Naive thymus-derived CD4-positive, alpha-beta T cell (primary cell): Measurements from ENCODE around the gene ANO6. TPM values are rescaled to one million over a fixed set of nuclear protein-coding genes. Genes with fewer than 3 reads are reported as not detected.

ENCODE experiments used
- ATAC-seq: fragments of 150-1000 bp; cut with Tn5 transposase; 2 replicates; pipeline ENCODE4 v1.10.0; 2021; ENCODE audit warnings: mild to moderate bottlenecking, moderate library complexity
- CTCF ChIA-PET: fragments of 350-600 bp; sonication (Branson Sonifier 250); formaldehyde crosslinking; loops from one replicate; lab custom pipeline; 2021; ENCODE audit warnings: antibody characterized with exemption; lab: Charles Lee
- POLR2A ChIA-PET: fragments of 350-600 bp; sonication (Branson Sonifier 250); formaldehyde crosslinking; loops from one replicate; lab custom pipeline; 2021; ENCODE audit warnings: antibody characterized with exemption, inconsistent platforms; lab: Charles Lee
- DNase-seq, 9 donors: peaks; one replicate each; pipeline versions ENCODE4 v3.0.0 to v3.0.0-alpha.2; 2020 to 2022; ENCODE audit warnings: mixed read lengths in 1 of 9
- H3K27ac ChIP-seq: one replicate; pipeline ENCODE4 v1.7.0; 2013; ENCODE audit warnings: mild to moderate bottlenecking, low read depth, low read length, moderate library complexity
- H3K27me3 ChIP-seq, 2 donors: one replicate each; pipeline ENCODE4 v1.7.0; 2013; ENCODE audit warnings: low read length in 2 of 2, mild to moderate bottlenecking in 2 of 2, moderate library complexity in 2 of 2; ENCODE audit not compliant: control insufficient read depth in 2 of 2, insufficient read depth in 2 of 2
- H3K36me3 ChIP-seq, 3 experiments: 1 replicate in 2 of 3; 2 replicates in 1 of 3; pipeline ENCODE4 v1.7.0; 2013; ENCODE audit warnings: low read length in 3 of 3, mild to moderate bottlenecking in 3 of 3, moderate library complexity in 1 of 3; ENCODE audit not compliant: insufficient read depth in 3 of 3, control insufficient read depth in 2 of 3
- H3K4me1 ChIP-seq, 2 donors: one replicate each; pipeline ENCODE4 v1.7.0; 2013; ENCODE audit warnings: low read length in 2 of 2, mild to moderate bottlenecking in 2 of 2, moderate library complexity in 1 of 2; ENCODE audit not compliant: control insufficient read depth in 2 of 2, insufficient read depth in 2 of 2
- H3K4me3 ChIP-seq: 2 replicates; pipeline ENCODE4 v1.7.0; 2013; ENCODE audit warnings: mild to moderate bottlenecking, low read length
- H3K9me3 ChIP-seq, 3 experiments: 1 replicate in 2 of 3; 2 replicates in 1 of 3; pipeline ENCODE4 v1.7.0; 2013; ENCODE audit warnings: low read length in 3 of 3; ENCODE audit not compliant: control insufficient read depth in 2 of 3
- H3K27ac Mint-ChIP-seq, 9 donors: one replicate each; pipeline ENCODE4 v1.8.0; 2020 to 2022; ENCODE audit warnings: mixed read lengths in 9 of 9, mild to moderate bottlenecking in 8 of 9, moderate library complexity in 5 of 9, inconsistent platforms in 2 of 9
- H3K27me3 Mint-ChIP-seq, 5 donors: one replicate each; pipeline ENCODE4 v1.8.0; 2021 to 2022; ENCODE audit warnings: mixed read lengths in 5 of 5, mild to moderate bottlenecking in 1 of 5
- H3K36me3 Mint-ChIP-seq, 5 donors: one replicate each; pipeline ENCODE4 v1.8.0; 2020 to 2022; ENCODE audit warnings: mixed read lengths in 5 of 5, mild to moderate bottlenecking in 3 of 5, inconsistent platforms in 1 of 5
- H3K4me1 Mint-ChIP-seq, 7 donors: one replicate each; pipeline ENCODE4 v1.8.0; 2020 to 2022; ENCODE audit warnings: mixed read lengths in 7 of 7, mild to moderate bottlenecking in 3 of 7, inconsistent platforms in 1 of 7
- H3K4me3 Mint-ChIP-seq, 10 donors: one replicate each; pipeline ENCODE4 v1.8.0; 2020 to 2022; ENCODE audit warnings: mild to moderate bottlenecking in 10 of 10, mixed read lengths in 10 of 10, moderate library complexity in 6 of 10, inconsistent platforms in 2 of 10
- H3K9me3 Mint-ChIP-seq, 11 donors: one replicate each; pipeline ENCODE4 v1.8.0; 2020 to 2022; ENCODE audit warnings: mixed read lengths in 11 of 11, mild to moderate bottlenecking in 4 of 11, inconsistent platforms in 1 of 11, moderate library complexity in 1 of 11
- intact Hi-C, 2 donors: fragments of 100-400 bp; cut with micrococcal nuclease; formaldehyde crosslinking; loops; one replicate each; pipeline ENCODE4 v1.15.1; 2023
- polyA plus RNA-seq, 2 donors: library from polyadenylated mRNA; unstranded; fragments of 300-500 nt; fragmentation: Illumina TruSeq; gene quantifications; one replicate each; pipeline ENCODE4 v1.2.3, GENCODE V29; 2021
- total RNA-seq, 6 experiments: library from RNA in 5 of 6; stranded (reverse) in 5 of 6; gene quantifications; 1 replicate in 5 of 6; 2 replicates in 1 of 6; pipeline ENCODE4 v1.2.3 and lab custom pipeline; 2021 to 2026

ANO6 gene
- total and polyA plus RNA-seq, 7 experiments from 2014 or later: 15.1 to 29.7 (median 23.7) TPM

- ATAC-seq (no peak), DNase-seq (peak in 1 of 9 donors; percentile 1)
- intact Hi-C loops: no loop called here
- H3K4me3 ChIP-seq: no peak overlapping the region
- H3K27ac ChIP-seq: no peak overlapping the region
- H3K27me3 Mint-ChIP-seq: no peaks in the 10 kb centered on the region
- peaks cover 8 to 58% (median 29%) of the 10 kb centered on the region in 11 donors for H3K9me3 Mint-ChIP-seq
- no peaks in the 10 kb centered on the region for H3K4me1 ChIP-seq
- no peaks in the 10 kb centered on the region for H3K27me3 ChIP-seq
- no peak overlapping the region for H3K27ac Mint-ChIP-seq
- peaks cover 0 to 20% (median 0%) of the 10 kb centered on the region in 3 experiments for H3K9me3 ChIP-seq
- no peak overlapping the region for H3K4me3 Mint-ChIP-seq
- POLR2A ChIA-PET: no interaction called here
- peaks cover 0 to 9% (median 2%) of the 10 kb centered on the region in 3 experiments for H3K36me3 ChIP-seq
- H3K4me1 Mint-ChIP-seq: peaks cover 0 to 3% (median 0%) of the 10 kb centered on the region in 7 donors
- peaks cover 25 to 80% (median 70%) of the 10 kb centered on the region in 5 donors for H3K36me3 Mint-ChIP-seq
- CTCF ChIA-PET: no interaction called here
These were observed 148.0 kb downstream of the ANO6 start for GRCh38 chr12:45363903-45364302.

GRCh38 chr12:45368841-45369489 lies 153.1 kb downstream of the ANO6 start:
- Mint-ChIP-seq H3K27me3 (no peaks in the 10 kb centered on the region), H3K9me3 (peaks cover 7 to 19% (median 13%) of the 10 kb centered on the region in 11 donors), H3K4me3 (no peak overlapping the region), H3K27ac (no peak overlapping the region), H3K4me1 (peaks cover 0 to 3% (median 0%) of the 10 kb centered on the region in 7 donors), H3K36me3 (peaks cover 27 to 56% (median 49%) of the 10 kb centered on the region in 5 donors)
- Histone ChIP-seq H3K4me1 (no peaks in the 10 kb centered on the region), H3K9me3 (peaks cover 0 to 4% (median 0%) of the 10 kb centered on the region in 3 experiments), H3K4me3 (no peak overlapping the region), H3K27me3 (no peaks in the 10 kb centered on the region), H3K36me3 (peaks cover 9 to 14% (median 12%) of the 10 kb centered on the region in 3 experiments), H3K27ac (no peak overlapping the region)
- ChIA-PET POLR2A (no interaction called here), CTCF (no interaction called here)
- DNase-seq: no peak
- intact Hi-C loops: no loop called here
- no peak for ATAC-seq

DNA sequence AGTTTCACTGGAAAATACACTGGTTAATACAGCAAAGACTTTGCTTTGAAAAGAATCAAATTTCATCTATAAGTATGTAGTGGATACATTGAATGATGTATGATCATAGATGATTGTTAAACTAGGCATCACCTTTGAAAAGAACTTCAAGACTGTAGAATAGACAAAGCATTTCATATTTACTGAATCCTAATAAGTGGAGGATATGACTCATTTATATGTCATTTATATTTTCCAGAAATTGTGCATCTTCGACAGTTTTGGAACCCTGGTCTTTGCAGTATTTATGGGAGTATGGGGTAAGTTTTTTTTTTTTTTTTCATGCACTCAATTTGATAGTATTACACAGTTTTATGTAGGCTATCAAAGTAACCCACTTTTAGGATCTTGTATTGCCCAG lies 161.9 kb downstream of the ANO6 start:
- Histone ChIP-seq H3K27me3 (no peaks in the 10 kb centered on the region), H3K4me3 (no peak overlapping the region), H3K36me3 (peaks cover 0 to 14% (median 0%) of the 10 kb centered on the region in 3 experiments), H3K27ac (no peak overlapping the region), H3K4me1 (no peaks in the 10 kb centered on the region), H3K9me3 (no peaks in the 10 kb centered on the region)
- Mint-ChIP-seq H3K27me3 (no peaks in the 10 kb centered on the region), H3K4me1 (peaks cover 0 to 2% (median 0%) of the 10 kb centered on the region in 7 donors), H3K4me3 (no peak overlapping the region), H3K27ac (no peak overlapping the region), H3K9me3 (no peaks in the 10 kb centered on the region), H3K36me3 (peaks cover 0 to 47% (median 20%) of the 10 kb centered on the region in 5 donors)
- ChIA-PET CTCF (no interaction called here), POLR2A (no interaction called here)
- ATAC-seq (no peak), DNase-seq (no peak)
- intact Hi-C loops: no loop called here

DNA sequence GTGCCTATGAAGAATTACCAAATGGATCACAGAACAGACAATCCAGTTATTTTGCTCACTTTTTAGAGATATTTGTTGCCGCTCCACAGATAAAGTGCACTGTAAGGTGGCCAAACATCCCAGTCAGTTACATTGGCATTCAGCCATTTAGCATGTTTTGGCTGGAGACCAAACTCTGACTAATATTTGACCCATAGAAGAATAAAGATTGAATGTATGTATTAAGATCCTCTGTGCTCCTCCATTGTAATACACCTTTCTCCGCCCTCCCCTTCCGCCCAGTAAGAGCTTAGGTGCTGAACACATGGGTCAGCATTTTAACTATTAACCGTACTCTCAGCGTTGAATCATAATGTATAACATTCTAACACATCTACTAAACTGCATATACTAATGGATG lies 163.4 kb downstream of the ANO6 start:
- Mint-ChIP-seq H3K9me3 (no peaks in the 10 kb centered on the region), H3K27ac (no peak overlapping the region), H3K36me3 (peaks cover 2 to 61% (median 27%) of the 10 kb centered on the region in 5 donors), H3K27me3 (no peaks in the 10 kb centered on the region), H3K4me1 (peaks cover 0 to 2% (median 0%) of the 10 kb centered on the region in 7 donors), H3K4me3 (no peak overlapping the region)
- Histone ChIP-seq H3K27me3 (no peaks in the 10 kb centered on the region), H3K36me3 (peaks cover 0 to 14% (median 0%) of the 10 kb centered on the region in 3 experiments), H3K4me1 (no peaks in the 10 kb centered on the region), H3K9me3 (no peaks in the 10 kb centered on the region), H3K27ac (no peak overlapping the region), H3K4me3 (no peak overlapping the region)
- POLR2A ChIA-PET: no interaction called here
- no peak for DNase-seq
- no peak for ATAC-seq
- intact Hi-C loops: no loop called here
- CTCF ChIA-PET: no interaction called here

DNA sequence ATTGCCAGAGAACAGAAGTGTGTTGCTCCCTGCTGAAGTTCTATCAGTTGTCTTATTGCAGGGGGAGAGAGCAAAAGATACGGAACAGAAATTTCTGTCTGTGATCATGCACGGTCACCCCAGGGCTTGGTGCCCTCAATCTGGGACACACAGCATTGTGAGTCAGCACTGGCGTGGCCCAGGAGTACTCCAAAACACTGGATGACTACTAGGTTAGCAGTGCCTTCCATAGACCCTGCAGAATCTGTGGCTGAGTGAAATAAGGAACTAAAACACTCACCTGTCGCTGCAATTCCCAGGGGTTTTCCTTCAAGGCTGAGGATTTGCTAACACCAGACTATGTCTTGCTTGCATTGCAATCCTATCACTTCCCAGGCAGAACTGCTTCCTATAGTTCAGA lies 165.5 kb downstream of the ANO6 start:
- POLR2A ChIA-PET: no interaction called here
- no peak for ATAC-seq
- no peaks in the 10 kb centered on the region for H3K27me3 Mint-ChIP-seq
- peaks cover 0 to 2% (median 0%) of the 10 kb centered on the region in 7 donors for H3K4me1 Mint-ChIP-seq
- DNase-seq: no peak
- intact Hi-C loops: no loop called here
- Histone ChIP-seq H3K27ac (no peak overlapping the region), H3K9me3 (no peaks in the 10 kb centered on the region), H3K4me1 (no peaks in the 10 kb centered on the region), H3K36me3 (peaks cover 0 to 21% (median 0%) of the 10 kb centered on the region in 3 experiments), H3K27me3 (no peaks in the 10 kb centered on the region), H3K4me3 (no peak overlapping the region)
- peaks cover 12 to 80% (median 42%) of the 10 kb centered on the region in 5 donors for H3K36me3 Mint-ChIP-seq
- no peak overlapping the region for H3K4me3 Mint-ChIP-seq
- no peaks in the 10 kb centered on the region for H3K9me3 Mint-ChIP-seq
- CTCF ChIA-PET: no interaction called here
- H3K27ac Mint-ChIP-seq: no peak overlapping the region

GRCh38 chr12:45388545-45388944 lies 172.7 kb downstream of the ANO6 start:
- H3K4me1 ChIP-seq: no peaks in the 10 kb centered on the region
- Mint-ChIP-seq H3K4me1 (no peaks in the 10 kb centered on the region), H3K4me3 (no peak overlapping the region), H3K27me3 (no peaks in the 10 kb centered on the region), H3K36me3 (peaks cover 25 to 64% (median 43%) of the 10 kb centered on the region in 5 donors), H3K27ac (no peak overlapping the region), H3K9me3 (peaks cover 0 to 7% (median 2%) of the 10 kb centered on the region in 11 donors)
- peaks cover 0 to 17% (median 0%) of the 10 kb centered on the region in 3 experiments for H3K36me3 ChIP-seq
- intact Hi-C loops: loop anchor here (1.0 to 2.0 kb wide), 4 partner anchors 205 to 257 kb away; no protein-coding TSS in a partner anchor
- no peak overlapping the region for H3K4me3 ChIP-seq
- no peak overlapping the region for H3K27ac ChIP-seq
- H3K9me3 ChIP-seq: no peaks in the 10 kb centered on the region
- ChIA-PET POLR2A (no interaction called here), CTCF (interaction anchor here (0.7 to 1.7 kb wide), 5 partner anchors 119 to 355 kb away, joined by 3 to 9 read pairs (median 4); partner anchors contain the start of gene ANO6)
- H3K27me3 ChIP-seq: no peaks in the 10 kb centered on the region
- peak in 1 of 9 donors; percentile 1 for DNase-seq
- ATAC-seq: no peak
